T-helper 22 cell (primary cell): ENCODE measurements around the gene CTBP2.

Experiments
- DNase-seq: peaks from one replicate; pipeline ENCODE4 v3.0.0-alpha.2; 2020; ENCODE audit warnings: low read depth

CTBP2 gene

DNA sequence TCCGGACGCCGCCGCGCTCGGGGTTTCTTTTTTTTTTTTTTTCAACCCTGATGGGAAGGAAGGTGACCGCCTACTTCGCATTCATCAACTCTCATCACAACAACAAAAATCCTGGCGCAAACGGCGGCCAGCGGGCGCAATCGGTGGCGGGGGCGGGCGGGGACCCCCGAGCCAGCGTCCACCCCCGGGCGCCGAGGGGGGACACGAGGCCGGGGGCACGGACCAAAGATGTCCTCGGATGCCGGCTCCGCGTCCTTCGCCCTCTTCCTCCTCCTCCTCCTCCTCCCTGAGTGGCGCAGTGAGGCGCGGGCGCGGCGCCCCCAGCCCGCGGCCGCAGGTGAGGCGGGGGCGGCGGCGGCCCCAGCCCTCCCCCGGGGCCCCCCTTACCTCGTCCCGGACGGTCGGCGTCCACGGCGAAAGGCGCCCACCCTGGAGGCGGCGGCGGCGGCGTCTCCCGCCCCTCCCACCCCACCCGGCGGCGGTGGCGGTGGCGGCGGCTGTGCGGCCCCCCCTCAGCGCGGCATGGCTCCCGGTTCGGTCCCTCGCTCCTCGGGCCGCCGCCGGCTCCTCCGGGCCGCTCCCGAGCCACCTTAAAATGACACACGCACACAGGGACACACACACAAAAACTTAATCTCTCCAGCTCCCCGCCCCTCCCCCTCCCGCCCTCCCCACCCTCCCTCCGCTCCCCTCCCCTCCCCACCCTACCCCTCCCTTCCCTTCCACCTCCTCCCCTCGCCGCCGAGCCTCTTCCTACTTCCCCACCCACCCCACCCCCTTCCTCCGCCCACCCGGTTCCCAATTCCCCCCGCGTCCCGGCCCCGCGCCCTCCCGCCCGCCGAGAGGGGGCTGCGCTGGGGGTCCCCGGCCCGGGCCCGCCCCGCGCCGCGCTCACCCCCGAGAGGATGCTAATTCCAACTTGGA is at the start of gene CTBP2:
CTBP2 (minus strand) TSS at position 632 of the 924 bp plus-strand sequence.
- no peak for DNase-seq

DNA sequence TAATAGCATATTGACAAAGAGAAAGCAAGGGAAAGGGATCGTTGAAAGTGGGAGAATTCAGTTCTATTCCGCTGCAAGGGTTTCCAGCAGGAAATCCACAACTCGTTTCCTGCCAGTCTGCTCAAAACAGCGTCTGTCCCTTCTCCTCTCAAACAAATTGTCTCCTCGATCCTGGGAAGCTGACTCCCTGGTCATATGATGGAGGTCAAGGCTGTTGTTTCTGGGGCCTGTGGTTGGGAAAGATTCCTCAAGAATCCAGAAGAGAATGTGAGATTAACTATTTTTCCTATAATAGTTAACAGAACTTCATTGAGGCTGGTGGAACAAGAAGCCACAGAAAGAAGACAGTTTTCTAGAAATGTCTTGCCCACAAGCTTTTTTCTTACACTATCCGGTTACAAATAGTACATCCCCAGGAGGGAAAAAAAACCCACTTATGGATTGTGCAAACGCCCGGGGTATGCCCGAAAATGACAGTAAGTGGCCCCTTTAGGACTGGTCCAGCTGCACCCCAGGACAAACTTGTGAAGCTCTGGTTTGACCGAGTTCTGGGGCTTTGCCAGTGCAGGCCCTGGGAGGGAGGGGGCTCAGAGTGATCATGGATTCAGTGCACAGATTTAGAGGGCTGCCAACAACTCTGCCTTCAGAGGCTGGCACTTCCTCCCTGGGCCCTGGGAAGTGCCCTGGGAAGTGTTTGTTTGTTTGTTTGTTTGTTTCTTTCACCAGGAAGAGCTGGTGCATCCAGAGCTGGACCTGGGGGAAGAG is 49.4 kb upstream of the CTBP2 start:
- DNase-seq = no peak

DNA sequence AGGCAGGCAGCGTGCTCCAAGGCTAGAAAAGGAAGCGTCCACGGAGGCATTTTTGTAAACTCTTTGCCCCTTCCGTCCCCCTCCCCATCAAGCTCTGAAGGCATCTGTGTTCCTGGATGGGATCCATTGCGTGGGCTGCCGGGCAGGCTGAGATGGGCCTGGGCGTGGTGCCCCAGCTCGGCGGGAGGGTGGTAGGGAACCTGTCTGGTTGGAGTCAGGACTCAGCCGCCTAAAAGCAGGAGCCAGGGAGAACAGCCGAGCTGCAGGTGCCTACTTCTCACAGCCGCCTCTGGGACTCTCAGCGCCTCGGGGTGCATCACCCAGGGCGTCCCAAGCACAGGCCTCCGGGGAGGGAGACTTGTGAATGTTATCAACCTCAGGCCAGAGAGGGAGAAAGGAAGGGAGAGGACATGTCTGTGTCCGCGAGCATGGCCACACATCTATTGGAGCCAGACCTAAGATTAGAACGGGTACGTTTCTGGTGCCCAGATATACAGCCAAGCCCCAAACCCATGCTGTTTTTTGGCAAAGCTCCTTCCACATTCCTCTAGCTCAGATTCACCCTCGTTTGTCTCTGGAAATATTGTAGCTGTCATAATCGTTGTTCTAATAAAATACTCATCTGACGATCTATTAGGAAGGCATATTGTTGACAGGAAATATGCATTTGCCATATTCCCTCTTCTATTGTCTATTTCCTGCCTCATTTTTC is 48.6 kb upstream of the CTBP2 start:
- DNase-seq = no peak

DNA sequence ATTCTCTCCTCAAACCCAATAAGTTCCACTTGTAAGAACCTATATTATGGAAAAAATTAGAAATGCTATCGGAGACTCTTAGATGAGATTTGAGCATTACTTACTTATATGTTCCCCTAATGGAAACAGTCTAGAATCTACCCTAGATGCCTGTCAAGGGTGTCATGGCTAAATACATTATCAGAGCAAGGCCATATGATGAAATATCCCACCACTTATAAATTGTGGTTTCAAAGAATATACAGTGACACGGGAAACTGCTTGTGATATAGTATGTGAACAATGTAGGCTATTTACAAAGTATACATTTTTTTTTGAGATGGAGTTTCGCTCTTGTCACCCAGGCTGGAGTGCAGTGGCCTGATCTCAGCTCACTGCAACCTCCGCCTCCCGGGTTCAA is 46.3 kb upstream of the CTBP2 start:
- no peak for DNase-seq

DNA sequence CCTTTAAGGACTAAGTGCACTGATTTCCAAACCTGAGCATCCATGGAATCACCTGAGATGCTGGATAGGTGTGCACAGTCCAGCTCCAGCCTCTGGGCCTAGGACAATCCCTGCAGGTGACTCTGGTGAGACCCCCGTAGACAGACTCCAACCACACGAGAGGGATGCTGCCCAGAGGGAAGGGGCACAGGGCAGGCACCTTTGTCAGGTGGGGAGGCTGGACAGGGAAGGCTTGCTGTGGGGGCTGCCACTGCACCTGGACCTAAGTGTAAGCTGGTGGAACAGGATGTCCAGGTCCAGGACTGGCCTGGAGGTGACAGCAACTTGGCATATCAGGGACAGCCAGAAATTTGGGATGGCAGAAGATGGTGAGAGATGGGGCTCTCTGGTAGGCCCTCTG is 45.1 kb upstream of the CTBP2 start:
- DNase-seq = no peak

DNA sequence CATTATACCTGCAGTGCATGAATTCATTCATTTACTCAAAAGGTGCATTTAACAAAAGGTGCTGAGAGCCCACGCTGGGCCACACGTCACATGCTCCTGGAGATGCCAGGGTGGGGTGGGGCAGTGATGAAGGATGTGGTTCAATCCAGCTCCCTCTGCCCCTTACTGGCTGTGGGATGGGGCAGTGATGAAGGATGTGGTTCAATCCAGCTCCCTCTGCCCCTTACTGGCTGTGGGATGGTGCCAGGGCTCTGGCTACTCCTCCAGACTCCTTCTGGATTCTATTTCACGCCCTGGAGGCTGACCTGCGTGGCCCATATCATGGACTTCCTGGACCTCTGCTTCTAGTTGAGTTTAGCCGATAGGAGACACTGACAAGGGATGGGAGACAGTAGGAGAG is 44.0 kb upstream of the CTBP2 start:
- no peak for DNase-seq

DNA sequence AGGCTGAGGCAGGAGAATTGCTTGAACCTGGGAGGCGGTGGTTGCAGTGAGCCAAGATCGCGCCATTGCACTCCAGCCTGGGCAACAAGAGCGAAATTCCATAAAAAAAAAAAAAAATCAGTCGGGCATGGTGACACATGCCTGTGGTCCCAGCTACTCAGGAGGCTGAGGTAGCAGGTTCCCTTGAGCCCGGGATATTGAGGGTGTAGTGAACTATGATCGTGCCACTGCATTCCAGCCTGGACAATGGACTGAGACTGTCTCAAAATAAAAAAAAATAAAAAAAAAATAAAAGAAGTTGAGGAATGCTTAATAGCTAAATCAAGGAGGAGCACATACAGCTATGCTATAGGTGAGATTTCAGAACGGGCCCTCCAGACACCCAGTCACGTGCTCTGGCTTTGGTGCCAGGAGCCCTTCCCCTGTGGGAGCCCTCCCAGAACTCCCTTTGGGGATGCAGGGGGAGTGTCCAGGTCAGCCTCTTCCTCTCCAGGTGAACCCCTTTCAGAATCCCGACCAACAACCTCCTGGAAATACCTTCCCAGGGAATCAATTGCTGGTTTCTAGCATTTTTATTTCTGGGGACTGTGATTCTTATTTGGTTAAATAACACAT is 42.9 kb upstream of the CTBP2 start:
- no peak for DNase-seq

DNA sequence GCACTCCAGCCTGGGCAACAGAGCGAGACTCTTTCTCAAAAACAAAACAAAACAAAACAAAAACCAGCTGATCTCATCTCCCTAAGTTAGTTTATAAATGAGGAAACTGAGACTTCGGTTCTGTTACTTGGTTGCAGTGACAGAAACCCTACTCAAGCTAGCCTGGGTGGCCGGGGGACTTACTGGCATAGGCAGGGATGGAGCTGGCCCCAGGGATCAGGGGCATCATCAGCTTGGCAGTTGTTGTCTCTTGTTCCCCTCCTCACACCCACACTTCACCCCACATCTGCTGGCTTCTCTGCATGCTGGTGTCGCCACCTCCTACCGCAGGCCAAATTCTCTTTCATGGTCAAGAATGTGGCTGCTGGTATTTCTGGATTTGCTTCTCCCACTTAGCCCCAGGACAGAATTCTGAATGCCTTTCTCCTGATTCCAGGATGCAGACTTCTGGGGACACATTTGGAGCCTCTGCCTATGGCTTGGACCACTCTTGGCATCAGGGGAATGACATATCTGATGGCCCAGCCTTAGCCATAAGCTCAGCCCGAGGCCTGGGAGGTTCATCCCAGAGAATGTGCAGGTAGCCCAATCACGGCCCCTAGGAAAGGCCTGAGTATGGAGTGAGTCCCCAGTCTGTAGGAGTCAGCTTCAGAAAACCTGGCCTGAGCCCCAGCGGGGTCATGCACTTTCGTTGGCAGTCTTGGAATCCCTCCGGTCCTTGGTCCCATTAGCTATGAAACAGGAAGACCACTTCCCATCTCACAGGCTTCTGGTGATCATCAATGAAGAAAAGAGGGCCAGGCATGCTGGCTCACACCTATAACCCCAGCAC is 41.6 kb upstream of the CTBP2 start:
- no peak for DNase-seq

DNA sequence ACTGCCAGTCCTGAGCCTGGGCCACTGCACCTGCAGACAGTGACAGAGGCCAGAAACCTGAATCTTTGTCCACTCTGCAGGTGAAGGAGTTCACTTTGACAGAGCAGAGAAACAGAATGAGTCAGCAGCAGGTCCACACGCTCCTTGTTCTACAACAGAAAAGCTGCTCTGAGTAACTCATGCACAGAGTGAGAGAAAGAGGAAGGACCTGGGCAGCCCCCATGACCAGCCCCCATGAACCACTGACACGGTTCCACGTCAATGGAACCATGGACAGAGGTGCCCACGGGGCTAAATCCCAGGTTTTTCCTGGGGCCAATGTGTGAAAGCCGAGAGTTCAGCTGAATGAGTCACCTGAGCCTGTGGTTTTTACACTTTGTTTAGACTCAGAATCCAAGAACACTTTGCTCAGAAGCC is 40.8 kb upstream of the CTBP2 start:
- DNase-seq = no peak

DNA sequence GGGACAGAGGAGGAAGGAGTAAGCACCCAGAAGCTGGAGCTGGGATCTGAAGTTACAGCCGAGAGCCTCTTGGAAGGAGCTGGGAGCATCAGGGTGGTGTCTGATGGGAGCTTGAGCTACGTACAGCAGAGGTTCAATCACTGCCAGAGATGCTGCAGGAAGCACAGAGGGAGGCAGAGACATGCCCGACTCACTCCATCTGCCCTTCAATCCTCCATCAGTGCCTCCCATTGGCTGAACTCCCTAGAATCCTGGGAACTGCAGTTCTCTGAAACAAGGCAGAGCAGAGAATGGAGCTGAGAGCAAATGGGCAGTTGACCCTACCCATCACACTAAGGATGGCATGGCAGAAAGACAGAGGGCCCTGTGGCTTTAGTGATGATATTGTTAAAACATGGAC is 40.0 kb upstream of the CTBP2 start:
- no peak for DNase-seq

DNA sequence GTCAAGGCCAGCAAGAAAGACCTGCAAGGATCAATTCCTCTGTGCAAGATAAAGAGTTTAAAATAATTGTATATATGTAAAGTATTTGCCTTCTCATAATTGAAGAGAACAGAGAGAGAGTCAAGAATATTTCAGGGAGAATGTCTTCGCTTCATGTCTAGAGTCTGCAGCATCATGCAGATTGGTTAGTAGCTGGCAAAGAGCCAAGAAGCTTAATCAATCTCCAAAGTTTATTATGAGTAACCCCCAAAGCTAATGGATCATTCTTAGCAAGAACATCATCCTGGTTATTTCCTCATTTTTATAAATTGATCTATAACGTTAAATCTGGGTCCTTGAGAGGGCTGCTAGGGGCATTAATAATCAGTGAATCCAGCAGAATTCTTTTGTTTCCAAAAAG is 38.9 kb upstream of the CTBP2 start:
- no peak for DNase-seq

DNA sequence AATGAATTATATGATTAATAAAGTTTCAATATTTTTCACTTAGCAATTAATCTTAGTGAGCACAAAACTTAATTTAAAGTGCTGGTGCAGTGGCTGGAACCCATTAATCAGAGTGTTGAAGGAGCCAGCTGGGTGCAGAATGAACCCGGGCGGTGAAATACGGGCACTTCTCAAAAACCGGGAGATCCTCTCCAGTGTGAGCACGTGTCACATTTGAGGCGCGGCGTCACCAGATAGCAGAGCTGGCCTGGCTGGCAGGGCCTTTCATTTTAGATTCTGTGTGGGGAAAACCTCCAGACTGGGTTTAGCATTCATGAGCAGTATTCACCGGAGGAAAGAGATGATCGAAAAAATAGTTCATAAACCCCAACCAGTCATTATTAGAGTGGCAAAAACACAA is 34.5 kb upstream of the CTBP2 start:
- DNase-seq = no peak

DNA sequence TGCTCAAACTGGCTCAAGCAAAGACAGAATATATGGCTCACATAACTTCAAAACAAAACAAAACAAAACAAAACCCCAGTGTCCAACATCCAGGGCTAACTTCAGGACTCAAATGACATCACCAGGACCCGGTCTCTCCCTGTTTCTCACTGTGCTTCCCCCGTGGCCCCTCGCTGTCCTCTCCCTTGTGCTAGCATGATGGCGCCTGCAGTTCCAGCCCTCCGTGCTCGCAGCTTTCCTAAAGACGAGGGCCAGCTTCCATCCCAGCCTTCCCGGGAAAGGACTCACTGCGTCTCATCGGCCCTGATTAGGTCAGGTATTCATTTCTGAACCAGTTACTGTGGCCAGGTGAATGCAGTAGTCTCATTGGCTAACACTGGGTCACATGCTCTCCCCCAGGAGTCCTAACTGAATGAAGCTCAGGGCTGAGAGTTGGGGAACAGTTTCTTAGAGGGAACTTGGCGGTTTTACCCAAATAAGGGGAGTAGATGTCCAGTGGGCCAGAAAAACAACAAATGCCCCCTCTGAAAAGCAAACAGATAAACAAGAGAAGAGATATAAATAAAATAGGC is 33.0 kb upstream of the CTBP2 start:
- no peak for DNase-seq

DNA sequence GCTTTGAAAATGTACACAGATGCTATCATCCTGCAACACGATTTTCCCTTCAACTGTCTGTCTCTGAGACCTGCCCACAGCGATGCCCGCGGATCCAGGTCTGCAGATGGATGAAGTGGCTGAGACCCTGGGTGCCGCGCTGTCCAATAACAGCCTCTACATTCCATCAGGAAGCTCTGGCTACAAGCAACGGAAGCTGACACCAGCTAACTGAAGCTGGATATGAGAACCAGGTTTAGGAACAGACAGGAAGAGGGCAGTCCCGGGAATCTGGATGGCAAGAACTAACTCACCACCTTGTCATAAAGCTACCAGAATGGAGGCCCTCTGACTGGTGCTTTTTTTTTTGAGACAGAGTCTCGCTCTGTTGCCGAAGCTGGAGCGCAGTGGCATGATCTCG is 32.3 kb upstream of the CTBP2 start:
- DNase-seq = no peak

DNA sequence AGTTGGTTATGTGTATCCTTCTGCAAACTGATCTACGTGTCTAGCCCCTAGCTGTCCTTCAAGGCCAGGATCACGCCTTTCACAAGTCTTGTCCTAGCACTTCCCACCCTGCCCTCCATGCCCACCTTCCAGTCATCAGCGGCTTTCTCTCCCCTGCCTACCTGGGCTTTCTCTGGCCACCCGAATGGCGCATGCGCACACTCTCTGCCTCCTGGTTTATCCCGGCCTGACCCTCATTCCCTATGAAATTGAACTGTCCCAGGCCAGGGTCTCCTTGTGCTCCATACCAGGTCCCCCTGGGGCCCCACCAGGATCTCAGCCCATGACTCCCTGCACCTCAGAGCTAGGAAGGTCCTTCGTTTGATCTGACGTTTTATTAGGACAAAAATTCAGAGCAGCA is 31.6 kb upstream of the CTBP2 start:
- no peak for DNase-seq

DNA sequence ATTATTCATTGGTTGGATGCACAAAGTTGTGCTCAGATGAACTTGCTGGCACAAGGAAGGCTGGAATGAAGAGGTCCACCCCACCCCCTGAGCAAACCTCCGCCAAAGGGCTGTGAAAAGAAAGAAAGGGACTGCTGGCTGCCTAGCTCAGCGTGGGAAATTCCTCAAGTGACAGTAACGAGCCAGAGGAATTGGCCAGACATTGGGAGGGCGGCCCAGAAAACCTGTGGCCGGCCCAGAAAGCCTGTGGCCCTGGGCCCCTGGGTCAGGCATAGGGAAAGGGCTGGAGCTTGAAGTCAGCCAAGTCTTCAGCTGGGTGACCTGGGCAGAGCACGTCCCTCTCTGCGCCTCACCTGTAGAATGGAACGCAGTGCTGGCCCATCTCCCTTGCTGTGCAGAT is 30.6 kb upstream of the CTBP2 start:
- no peak for DNase-seq

DNA sequence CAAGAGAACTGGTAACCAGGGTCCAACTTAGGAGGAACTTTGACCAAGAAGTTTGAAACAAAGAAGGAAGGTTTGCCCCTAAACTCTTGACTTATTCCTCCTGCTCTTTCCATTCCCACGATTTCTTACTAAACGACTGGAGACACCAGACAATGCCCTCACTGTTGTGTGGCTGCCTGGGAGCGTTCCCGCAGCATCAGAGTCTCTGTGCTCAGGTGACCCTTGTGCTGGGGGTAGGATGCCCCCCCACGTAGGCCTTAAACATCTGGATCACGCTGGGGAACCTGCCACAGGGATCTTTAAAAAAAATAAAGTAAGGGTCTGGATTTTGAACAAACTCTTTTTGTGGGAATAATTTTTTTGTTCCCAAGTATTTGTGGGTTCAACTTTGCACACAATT is 30.1 kb upstream of the CTBP2 start:
- DNase-seq = no peak

DNA sequence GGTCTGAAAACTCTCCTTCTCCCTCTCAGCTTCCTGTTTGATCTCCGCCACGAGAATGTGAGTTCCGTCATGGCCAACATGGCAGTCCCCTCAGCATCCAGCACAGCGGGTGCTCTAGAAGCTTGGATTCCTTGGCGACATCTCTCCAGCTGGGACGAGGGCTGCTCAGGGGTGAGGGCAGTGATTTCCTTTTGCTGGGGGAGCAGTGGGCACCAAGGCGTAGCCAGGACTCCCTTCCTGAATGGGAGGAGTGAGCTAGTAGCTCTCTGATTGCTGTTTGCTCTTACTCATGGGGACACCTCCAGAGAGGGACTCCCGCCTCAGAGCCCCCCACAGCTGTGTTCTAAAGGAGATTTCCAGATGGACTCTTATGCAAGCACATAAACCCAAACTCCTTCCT is 28.8 kb upstream of the CTBP2 start:
- DNase-seq = no peak

DNA sequence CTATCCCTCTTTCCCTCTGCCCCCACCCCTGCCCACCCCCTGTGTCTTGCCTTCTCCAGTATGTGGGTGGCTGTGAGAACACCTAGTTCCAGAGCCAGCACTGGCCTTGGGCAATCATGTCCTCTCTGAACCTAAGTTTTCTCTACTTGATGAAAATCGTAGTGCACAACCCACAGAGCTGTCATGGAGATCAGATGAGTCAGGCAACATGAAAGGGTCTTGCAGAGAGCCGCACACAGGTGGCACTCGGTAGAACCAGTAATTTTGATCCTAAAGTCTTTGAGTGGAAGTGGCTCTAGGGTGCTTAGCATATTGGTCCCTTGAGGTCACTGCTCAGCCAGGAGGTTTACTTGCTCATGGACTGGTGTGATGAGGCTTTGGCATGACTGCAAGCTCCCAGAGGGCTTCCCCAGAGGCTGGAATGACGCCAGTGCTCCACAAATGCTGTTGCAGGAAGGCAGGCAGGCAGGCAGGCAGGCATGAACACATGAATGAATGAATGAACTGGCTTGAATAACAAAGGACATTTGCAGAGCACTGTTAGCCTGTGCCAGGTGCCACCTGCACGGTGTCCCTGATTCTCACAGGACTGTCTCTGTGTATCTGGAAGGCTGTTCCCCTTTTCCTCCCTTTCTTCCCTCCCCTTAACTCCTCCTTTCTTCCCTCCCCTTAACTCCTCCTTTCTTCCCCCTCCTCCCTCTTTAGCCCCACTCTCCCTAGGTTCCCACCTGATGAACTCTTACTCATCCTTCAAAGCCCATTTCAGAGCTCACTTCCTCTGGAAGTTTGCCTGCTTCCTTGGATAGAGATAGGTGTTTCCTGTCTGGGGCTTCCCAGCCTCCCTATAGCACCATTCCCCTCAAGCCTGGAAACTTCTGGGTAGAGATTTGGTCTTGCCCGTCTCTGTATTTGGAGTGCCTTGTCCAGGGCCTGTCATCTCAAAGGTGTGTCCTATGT is 27.2 kb upstream of the CTBP2 start:
- DNase-seq = no peak
